Measurements from ENCODE around the gene ZNF75A. TPM values are rescaled to one million over a fixed set of nuclear protein-coding genes. Genes with fewer than 3 reads are reported as not detected.

ZNF75A gene
- total and polyA plus RNA-seq, 9 of the 15 experiments (the other 6 are each of a cell fraction or from before 2014, with no cell fraction given) = 7.2 to 24.5 (median 17.1) TPM

DNA sequence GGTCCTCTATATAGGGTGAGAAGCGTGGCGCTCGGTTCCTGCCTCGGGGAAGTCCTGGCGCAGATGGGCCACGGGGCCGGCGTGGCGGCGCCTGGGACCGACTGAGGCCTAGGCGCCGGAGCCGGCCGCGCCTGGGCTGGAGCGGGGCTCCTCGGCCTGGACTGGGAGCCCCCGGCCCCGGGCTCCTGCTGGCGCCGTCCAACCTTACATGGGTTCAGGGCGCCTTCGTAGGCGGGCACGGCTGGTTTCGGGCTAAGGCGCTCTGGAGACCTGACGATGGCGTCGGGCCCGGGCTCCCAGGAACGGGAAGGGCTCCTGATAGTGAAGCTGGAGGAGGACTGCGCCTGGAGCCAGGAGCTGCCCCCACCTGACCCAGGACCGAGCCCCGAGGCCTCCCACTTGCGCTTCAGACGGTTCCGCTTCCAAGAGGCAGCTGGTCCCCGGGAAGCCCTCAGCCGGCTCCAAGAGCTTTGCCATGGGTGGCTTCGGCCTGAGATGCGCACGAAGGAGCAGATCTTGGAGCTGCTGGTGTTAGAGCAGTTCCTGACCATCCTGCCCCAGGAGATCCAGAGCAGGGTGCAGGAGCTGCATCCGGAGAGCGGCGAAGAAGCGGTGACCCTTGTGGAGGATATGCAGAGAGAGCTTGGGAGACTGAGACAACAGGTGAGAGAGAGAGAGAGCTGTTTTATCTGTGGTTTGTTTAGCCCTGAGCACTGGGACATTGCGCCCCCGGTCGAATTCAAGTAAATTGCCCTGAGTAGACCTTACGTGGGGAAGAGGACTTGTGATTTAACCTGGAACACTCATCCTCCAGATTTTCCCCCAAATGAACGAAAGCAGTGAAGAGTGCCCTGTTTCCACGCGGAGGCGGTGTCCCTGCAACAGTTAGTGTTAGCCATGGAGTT, 21.5 kb upstream of the ZNF75A start:
- WGBS (ENCODE audit: insufficient coverage, low coverage, missing lambda C conversion rate) = under 1% methylated on average over 48 of the region's 56 CpGs
- ATAC-seq = no peak; the same call in 1 of the 3 replicates
- Histone ChIP-seq H3K4me3 (peak overlapping the region; percentile 93), H2AFZ (ENCODE audit: low read depth, low read length) (peak overlapping the region; percentile 47), H4K20me1 (replicated peaks; ENCODE audit: control insufficient read depth, insufficient read depth, low read length) (no peaks in the 10 kb centered on the region), H3K9me1 (ENCODE audit: control insufficient read depth, insufficient read depth, low read length) (no peaks in the 10 kb centered on the region), H3K9me3 (replicated peaks; ENCODE audit: control insufficient read depth, insufficient read depth, low read depth, low read length) (peaks cover 8% of the 10 kb centered on the region), H3K9ac (ENCODE audit: insufficient read depth in 1 of 2, low read depth in 2 of 2, low read length in 2 of 2) (peak overlapping the region; percentile 96 to 99), H3K27me3 (ENCODE audit: control insufficient read depth in 2 of 2, insufficient read depth in 2 of 2, low read length in 2 of 2) (no peaks in the 10 kb centered on the region), H3K4me2 (ENCODE audit: insufficient read depth, low read length) (peak overlapping the region; percentile 98), H3K27ac (ENCODE audit: extremely low read depth, low read depth, low read length) (peak overlapping the region; percentile 100), H3K4me1 (replicated peaks in 1 of 2; ENCODE audit: control insufficient read depth in 2 of 2, insufficient read depth in 2 of 2, low read length in 2 of 2) (peaks cover 8 to 22% of the 10 kb centered on the region in 2 experiments; a peak in 4 of 5 replicates), H3K79me2 (ENCODE audit: control insufficient read depth, insufficient read depth, low read length) (peaks cover 32% of the 10 kb centered on the region), H3K36me3 (ENCODE audit: control insufficient read depth, insufficient read depth, low read length) (peaks cover 28% of the 10 kb centered on the region)
- peak in 1 of 4 experiments; percentile 23 for DNase-seq (ENCODE audit: extremely low read depth in 1 of 4, low spot score in 3 of 4)
- peak; percentile 52 for FAIRE-seq
- in situ Hi-C loops (cut with MboI) (no loop called here), intact Hi-C loops (cut with micrococcal nuclease) (loop anchor here (2.0 kb wide), 1 partner anchor 19 kb away; no protein-coding TSS in a partner anchor)
- POLR2A ChIA-PET = interaction anchor here (0.6 to 3.1 kb wide), 19 partner anchors 8 to 442 kb away, joined by 3 to 15 read pairs (median 5); partner anchors contain the start of genes CLUAP1, TIGD7, ZNF174 and ZNF75A
- CTCF ChIA-PET (ENCODE audit: low intra/inter-chr PET ratio) = no interaction called here
- BruUV-seq (replicated peaks) = TSS peak; percentile 58
- TF ChIP-seq TRIM28 (IDR thresholded peaks at IDR 0.05) (0 out of 2 replicates have a peak, but pooled peaks have one; percentile 1), SRSF9 (IDR thresholded peaks at IDR 0.05; ENCODE audit: borderline replicate concordance, low read depth, low read length) (no peak), HSF4 (CRISPR knock-in tag; IDR thresholded peaks at IDR 0.05; ENCODE audit: borderline replicate concordance) (no peak), ZSCAN32 (CRISPR knock-in tag; IDR thresholded peaks at IDR 0.05) (peak; percentile 24; the same call in 1 of the 2 replicates), PYGO2 (tag; IDR thresholded peaks at IDR 0.05) (no peak), PHF8 (IDR thresholded peaks at IDR 0.05; ENCODE audit: borderline replicate concordance, low read length) (peak; percentile 85; the same call in 1 of the 2 replicates), ZNF217 (CRISPR knock-in tag; IDR thresholded peaks at IDR 0.05) (no peak), SMAD4 (CRISPR knock-in tag; conservative IDR thresholded peaks at IDR 0.05) (0 out of 2 replicates have a peak, but pooled peaks have one; percentile 7), TSHZ1 (CRISPR knock-in tag; IDR thresholded peaks at IDR 0.05) (no peak), CHD1 (IDR thresholded peaks at IDR 0.05; ENCODE audit: low read length) (peak; percentile 26), ZNF583 (CRISPR knock-in tag; IDR thresholded peaks at IDR 0.05) (0 out of 2 replicates have a peak, but pooled peaks have one; percentile 51), CTCF (IDR thresholded peaks at IDR 0.05 in 2 of 3, conservative IDR thresholded peaks at IDR 0.05 in 1 of 3; ENCODE audit: insufficient read depth in 2 of 3, low read depth in 1 of 3, low read length in 3 of 3) (0 out of 6 replicates have a peak, but pooled peaks of 1 of the 3 experiments have one; percentile 12)
- TF ChIP-seq, protein P1, sequence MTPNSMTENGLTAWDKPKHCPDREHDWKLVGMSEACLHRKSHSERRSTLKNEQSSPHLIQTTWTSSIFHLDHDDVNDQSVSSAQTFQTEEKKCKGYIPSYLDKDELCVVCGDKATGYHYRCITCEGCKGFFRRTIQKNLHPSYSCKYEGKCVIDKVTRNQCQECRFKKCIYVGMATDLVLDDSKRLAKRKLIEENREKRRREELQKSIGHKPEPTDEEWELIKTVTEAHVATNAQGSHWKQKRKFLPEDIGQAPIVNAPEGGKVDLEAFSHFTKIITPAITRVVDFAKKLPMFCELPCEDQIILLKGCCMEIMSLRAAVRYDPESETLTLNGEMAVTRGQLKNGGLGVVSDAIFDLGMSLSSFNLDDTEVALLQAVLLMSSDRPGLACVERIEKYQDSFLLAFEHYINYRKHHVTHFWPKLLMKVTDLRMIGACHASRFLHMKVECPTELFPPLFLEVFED (CRISPR knock-in tag; conservative IDR thresholded peaks at IDR 0.05) = no peak
